MM.1S (cell line): ENCODE measurements around the gene NR6A1.

Source experiments
- CTCF ChIP-seq: fragments of 300-600 bp; sonication (generic); IDR thresholded peaks from 2 replicates; pipeline ENCODE4 v1.5.1; 2016; ENCODE audit warnings: antibody characterized with exemption, low read length, mixed read lengths
- EZH2 ChIP-seq: fragments of 300-600 bp; sonication (generic); optimal IDR thresholded peaks from 2 replicates; pipeline ENCODE3; 2017; ENCODE audit warnings: low read depth, mild to moderate bottlenecking, antibody characterized with exemption, low read length, mixed read lengths

- TF ChIP-seq EZH2, result no peak
- no peak for TF ChIP-seq CTCF
These were observed 23.9 kb upstream of the NR6A1 start for GRCh38 chr9:124794902-124795491.
